HG02981 (cell line): ENCODE measurements around the gene ISLR.

Experiments used
- ATAC-seq: cut with Tn5 transposase; IDR thresholded peaks from one replicate; pipeline ENCODE4 v1.9.1; 2021; ENCODE audit warnings: mild to moderate bottlenecking, moderate library complexity; ENCODE audit not compliant: unreplicated experiment

The ISLR gene

DNA sequence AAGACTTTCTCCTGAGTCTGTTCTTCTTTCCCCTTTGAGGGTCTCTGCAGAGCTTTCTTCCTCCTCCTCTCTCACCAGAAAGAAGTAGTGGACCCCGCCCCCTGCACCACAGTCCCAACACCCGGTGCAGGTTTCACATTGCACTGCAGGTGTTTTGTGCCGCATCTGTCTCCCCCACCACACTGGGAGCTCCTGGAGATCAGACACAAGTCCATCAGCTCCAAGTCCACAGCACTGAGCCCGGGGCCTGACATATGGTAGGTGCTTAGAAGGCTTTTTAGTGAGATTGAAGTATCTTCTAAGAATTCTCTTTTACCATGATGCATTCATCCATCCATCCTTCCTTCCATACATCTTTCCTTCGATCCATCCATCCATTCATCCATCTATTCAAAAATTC is 19.2 kb downstream of the ISLR start:
- no peak for ATAC-seq

- ATAC-seq = no peak
These were observed 19.8 kb downstream of the ISLR start for GRCh38 chr15:74193299-74193718.

- no peak for ATAC-seq
These were observed 20.4 kb downstream of the ISLR start for GRCh38 chr15:74193905-74194304.

- ATAC-seq = no peak
These were observed 21.4 kb downstream of the ISLR start for GRCh38 chr15:74194572-74195559.

GRCh38 chr15:74196175-74196574 is 22.7 kb downstream of the ISLR start:
- no peak for ATAC-seq

- ATAC-seq = no peak
These were observed 23.9 kb downstream of the ISLR start for GRCh38 chr15:74197176-74197965.

DNA sequence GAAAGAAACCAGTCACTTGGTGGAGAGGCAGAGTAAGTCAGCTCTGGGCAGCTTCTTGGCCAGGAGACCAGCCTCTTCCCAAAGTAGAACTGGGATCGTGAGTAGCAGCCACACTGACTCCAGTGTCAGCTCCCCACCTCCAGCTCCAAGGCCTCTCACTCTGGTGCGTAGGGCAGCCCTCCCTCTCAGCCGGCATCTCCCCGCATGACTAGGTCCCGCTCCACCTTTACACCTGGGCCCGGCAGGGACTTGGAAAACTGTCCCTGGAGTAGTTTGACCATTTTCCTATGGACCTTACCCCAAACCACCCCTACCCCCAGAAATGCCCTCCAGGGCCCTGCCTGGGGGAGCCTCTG is 25.8 kb downstream of the ISLR start:
- no peak for ATAC-seq

DNA sequence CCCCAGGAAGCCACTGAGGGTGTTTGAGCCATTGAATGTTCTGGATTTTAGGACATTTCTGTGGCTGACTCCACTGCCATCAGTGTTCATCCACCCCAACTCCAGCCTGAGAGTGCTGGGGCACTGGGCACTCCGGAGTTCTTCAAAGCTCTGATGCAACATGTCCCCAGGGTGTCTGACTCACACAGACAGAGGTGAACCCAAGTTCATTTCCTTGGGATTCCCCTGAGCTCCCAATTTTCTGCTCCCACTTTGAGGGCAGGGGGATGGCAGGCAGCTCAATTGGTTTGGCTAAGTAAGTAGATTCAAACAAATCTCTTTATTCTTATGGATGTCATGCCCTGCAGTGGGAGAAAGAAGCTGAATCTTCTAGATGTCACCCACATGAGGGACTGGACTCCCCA is 26.9 kb downstream of the ISLR start:
- no peak for ATAC-seq

- ATAC-seq = no peak
These were observed 27.4 kb downstream of the ISLR start for GRCh38 chr15:74200871-74201419.

- no peak for ATAC-seq
These were observed 28.4 kb downstream of the ISLR start for GRCh38 chr15:74201710-74202420.

GRCh38 chr15:74202452-74203401 is 29.2 kb downstream of the ISLR start, which contains the start of gene STRA6:
Gene STRA6, minus strand, starts transcription at chr15:74202787. Its CDS starts 520 bp downstream, at chr15:74202267.
- ATAC-seq = no peak

- ATAC-seq = no peak
These were observed 30.5 kb downstream of the ISLR start for GRCh38 chr15:74203914-74204431.

DNA sequence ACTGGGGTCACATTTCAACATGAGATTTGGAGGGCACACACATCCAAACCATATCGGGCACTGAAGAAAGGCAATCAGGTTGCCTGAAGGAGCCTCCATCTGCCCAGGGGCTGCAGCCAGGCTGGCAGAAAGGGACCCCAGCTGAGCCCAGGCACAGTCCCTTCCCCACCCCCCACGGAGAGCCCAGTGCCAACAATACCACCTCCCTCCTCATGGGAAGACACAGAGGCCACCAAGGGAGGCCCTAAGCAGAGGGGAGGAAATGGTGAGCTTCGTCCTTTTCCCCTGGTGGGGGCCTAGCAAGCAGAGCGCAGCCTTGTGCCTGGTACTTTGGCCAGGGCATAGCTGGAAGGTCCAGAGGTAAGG is 32.1 kb downstream of the ISLR start:
- no peak for ATAC-seq

DNA sequence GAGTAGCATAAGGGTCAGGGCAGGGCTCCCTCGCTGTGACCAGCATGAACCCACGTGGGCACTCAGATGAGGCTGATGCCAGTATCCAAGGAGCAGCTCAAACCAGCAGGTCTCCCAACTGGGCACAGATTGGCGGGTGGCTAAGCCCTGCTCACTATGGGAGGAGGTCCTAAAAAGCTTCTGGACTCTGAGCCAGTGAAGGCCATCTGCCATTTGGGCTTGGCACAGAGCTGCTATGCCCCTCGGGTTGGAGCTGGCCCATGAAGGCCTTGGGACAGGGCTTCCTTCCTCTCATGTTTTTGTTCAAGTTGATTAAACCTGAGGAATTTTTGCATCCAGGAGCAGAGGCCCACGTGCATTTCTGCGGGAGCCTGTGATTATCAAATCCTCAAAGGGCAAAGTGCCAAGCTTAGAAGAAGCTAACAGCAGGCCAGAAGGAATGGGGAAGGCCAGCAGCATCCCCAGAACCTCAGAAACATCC is 33.3 kb downstream of the ISLR start:
- ATAC-seq = no peak

- no peak for ATAC-seq
These were observed 34.3 kb downstream of the ISLR start for GRCh38 chr15:74207652-74208440.

DNA sequence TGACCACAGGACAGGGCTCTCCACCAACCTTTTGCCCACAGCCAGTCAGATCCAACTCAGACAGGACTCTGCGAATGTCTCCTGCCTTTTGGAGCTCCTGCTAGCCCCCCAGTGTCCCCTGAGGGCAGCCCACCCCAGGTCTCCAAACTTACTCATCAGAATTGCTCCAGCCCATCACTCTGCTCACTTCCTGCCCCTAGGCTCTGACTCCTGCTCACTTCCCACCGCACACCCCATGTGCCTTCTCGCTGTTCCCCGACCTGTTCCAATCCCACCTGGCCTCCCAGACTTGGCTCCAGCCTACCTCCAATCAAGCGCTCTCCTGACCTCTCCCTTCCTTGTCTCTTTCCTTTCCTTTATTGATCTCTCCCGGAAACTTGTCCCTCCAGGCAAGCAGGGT is 35.0 kb downstream of the ISLR start:
- ATAC-seq = no peak

DNA sequence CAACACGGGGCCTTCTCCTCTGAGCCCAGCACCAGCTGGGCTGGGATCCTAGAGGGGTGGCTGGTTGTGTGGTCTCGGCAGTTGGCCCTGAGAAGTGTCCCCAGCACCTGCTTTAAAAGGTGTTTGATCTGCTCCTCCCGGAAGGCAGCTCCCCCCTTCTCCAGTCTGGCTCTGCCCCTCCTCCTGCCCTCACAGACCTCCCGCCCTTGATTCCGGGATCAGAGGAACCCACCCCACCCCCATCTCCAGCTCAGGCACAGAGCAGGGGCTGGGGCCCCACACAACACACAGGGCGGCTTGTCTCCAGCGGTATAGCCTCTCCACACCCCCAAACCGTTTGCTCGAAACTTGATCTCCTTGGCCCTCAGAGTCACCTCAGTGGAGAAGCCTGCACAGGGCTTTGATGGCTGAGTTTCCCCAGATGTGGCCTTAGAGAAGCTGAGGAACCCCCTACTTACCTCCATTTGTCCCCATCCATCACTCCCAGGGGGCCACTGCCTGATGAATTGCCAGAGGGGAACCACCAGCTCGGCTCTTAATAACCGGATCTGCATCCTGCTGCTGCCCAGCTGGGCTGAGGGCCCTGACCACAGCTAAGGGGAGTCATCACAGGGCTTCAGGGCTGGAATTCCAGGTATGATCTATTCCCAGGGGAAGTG is 35.5 kb downstream of the ISLR start:
- ATAC-seq = no peak

- ATAC-seq = no peak
These were observed 36.0 kb downstream of the ISLR start for GRCh38 chr15:74209560-74209958.
